SHP77 treated with DMSO at 0.1 percent for 48 hours (cell line): ENCODE results near the gene LYRM4.
"Not testable (repeated sequence)": the region's sequence is repeated elsewhere in the genome, so short reads cannot be mapped to it uniquely, and the experiment has no call there.

Source experiments
- DNase-seq: peaks from one replicate; lab custom pipeline; 2025; lab: John Stamatoyannopoulos, UW

Gene LYRM4

DNA sequence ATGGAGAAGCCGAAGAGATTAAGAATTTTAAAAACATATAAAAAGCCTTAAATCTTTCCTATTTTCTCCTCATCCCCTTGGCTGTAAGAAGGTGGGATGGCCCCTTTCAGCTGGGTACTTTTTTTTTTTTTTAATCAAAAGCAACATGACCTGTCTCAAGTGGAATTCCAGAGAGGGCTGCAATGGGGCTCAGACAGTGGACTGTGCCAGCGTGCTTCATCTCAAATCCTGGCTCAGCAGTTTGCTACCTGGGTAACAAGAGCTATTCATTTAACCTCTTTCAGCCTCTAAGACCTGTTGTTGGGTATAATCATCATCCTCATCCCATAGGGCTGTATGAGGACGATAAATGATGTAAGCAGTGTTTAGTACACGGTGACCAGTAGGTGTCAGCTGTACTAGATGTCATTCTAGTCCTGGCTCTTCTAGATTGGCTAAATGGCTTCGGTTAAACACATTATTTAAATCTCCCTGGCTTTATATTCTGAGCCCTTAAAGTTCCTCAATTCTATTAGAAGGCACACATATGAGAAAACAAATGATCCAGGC lies 182.6 kb downstream of the LYRM4 start:
- no peak for DNase-seq

DNA sequence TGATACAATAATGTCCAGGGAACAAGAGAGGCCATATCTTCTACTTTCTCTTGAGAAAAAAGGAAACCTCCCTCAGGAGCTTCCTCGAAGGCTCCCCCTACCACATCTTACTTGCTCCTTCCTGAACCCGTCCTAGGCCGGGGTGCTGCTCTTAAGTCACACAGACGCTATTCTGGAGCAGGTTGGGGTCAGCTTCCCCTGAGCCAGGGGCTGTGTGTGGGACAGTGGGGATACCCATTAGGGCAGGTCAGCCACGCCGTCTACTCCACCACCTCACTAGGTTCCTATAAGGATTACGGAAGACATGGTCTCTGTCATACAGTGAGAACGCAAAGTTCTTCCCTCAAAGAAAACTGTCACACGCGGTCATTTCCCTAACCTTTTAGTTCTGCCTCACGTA lies 183.8 kb downstream of the LYRM4 start:
- DNase-seq, result no peak

DNA sequence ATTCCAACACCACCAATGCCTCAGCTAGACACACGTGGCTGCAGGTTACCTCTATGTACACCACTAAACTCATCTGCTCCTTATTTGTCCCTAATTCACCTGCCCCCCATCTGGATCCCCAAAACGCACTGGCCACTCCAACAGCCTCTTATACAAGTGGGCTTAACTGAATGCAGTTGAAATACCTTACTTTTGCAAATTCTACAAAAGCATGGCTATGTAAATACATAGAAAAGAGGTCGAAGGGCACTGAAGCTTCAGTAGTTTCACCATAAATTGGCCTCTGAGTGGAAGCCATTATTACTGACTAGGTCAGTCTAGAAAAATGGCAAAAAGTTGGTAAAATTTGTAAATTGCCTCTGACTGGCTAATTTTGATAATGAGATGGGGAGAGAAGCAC lies 186.8 kb downstream of the LYRM4 start:
- no peak for DNase-seq

DNA sequence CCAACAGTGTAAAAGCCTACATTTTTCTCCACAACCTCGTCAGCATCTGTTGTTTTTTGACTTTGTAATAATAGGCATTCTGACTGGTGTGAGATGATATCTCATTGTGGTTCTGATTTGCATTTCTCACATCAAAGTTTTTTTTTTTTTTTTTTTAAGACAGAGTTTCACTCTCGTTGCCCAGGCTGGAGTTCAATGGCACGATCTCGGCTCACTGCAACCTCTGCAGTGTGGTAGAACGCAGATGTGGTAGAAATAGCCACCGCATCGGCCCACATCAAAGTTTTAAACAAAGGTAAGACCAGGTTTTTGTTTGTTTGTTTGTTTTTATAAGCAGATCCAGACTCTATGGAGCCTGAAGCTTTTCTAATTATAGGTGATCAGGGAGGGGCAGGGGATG lies 188.3 kb downstream of the LYRM4 start:
- no peak for DNase-seq

DNA sequence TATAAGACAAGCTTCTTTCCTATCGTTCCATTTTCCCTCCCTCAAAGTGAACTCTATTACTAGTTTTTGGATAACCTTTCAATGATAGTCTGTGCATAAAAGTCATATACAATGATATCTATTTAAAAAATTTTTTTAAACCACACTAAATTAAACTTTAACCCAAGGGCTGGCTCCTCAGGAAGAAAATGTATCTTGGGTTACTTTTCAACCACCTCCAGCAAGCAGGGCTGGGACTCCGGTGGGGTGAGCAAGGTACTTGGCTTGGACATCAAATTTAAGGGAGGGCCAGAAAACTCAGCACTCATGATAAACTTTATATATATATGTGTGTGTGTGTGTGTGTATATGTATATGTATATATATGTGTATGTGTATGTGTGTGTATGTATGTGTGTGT lies 189.5 kb downstream of the LYRM4 start:
- no peak for DNase-seq

DNA sequence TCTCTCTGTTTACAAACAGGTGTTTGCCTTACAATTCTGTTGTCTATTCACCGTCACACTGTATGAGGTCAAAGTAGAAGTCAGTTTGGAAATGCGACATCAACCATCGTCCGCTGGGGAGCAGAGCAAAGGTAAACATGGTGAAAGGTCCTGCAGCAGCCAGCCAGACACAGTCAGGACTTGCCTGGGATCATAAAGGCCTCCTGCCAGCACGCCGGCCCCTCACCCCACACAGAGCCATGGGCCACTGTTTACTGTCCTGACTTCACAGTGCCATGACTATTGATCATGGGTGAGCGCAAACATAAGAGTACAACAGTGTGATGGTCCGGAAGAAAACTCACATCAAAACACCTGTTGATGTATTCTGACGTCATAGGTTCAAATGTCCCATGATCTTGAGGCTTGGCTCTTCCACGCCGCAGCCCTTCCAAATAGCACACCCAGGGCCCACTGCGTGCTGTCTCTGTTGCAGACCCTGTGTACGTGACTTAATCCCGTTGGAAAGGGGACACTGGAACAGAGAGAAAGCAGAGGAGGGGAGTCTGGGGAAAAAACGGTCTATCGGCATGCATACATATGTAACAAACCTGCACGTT lies 192.5 kb downstream of the LYRM4 start:
- no peak for DNase-seq

DNA sequence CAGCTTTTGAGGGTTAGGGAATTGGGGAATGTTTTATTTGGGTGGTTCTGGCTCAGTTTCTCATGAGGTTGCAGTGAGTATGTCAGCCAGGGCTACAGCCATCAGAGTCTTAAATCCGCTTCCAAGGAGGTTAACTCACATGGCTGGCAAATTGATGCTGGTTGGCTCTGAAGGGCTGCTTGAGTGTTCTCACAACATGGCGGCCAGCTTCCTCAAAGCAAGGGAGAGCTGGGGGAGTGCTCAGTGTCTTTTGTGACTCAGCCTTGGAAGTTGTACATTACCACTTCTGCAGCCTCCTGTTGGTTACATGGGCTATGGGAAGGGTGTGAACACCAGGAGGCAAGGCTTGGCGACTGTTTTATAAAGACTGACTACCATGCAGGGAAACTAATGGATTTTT lies 193.4 kb downstream of the LYRM4 start:
- DNase-seq, result no peak

DNA sequence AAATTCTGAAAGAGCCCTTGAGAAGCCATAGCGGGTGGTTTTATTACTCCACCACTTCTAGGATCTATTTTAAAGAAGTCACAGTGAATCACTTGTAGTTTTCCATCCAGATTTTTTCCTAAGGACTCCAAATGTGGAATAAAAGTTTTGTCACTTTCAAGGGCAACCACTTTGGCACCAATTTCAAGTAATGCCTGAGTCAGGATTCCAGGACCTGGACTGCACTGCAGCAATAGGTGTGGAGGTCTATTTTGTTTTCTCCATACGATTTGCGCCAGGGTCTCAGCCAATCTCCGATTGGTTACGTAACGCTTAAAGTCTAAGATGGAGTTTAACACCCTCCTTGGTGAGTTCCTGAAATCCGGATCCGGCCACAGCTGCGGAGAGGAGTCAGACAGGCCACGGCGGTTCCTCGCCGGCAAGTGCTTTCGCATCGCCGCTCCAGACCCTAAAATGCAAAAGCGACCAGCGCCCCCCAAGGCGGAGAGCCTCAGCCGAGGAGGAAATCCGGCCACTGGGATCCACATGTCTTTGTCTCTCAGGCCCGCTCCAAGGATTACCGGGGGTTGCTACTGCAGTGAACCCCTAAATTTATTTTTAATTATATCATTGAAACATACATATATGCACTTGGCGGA lies 194.2 kb downstream of the LYRM4 start:
- no peak for DNase-seq

DNA sequence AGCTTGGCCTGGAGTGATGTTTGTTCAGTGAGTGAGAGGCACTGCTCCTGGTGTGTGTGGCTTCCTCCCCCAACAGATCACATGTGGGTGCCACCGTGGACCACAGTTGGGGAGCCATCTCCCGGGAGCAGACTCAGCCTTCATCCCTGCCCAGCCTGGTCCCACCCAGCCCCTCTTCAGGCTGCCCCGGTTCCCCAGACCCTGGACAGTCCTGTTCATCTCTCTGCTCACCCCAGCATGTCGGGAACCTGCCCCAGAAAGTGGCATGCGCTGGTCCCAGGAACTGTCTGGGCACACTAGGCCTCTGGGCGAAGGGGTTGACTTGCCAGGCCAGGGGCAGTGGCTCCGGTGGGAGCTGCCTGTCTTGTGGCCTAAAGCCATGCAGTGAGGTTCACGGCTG lies 197.1 kb downstream of the LYRM4 start:
- no peak for DNase-seq

DNA sequence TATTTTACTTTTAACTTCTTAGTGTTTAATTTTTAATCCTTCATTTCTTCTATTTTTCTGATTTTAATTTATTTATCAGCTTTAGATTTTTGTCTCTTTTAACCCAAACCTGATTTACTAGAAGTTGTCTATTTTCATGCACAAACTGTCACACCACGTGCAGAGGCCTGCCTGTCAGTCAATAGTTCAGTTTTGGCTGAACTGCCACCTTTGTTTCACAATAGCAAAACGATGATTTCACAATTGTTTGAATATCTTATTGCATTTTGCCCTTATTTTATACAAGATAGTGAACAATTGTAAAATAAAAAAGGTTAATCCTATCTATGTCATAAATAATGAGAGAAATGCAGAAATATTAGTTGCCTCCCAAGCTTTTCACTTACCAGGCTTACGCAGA lies 199.6 kb downstream of the LYRM4 start:
- DNase-seq, result no peak

DNA sequence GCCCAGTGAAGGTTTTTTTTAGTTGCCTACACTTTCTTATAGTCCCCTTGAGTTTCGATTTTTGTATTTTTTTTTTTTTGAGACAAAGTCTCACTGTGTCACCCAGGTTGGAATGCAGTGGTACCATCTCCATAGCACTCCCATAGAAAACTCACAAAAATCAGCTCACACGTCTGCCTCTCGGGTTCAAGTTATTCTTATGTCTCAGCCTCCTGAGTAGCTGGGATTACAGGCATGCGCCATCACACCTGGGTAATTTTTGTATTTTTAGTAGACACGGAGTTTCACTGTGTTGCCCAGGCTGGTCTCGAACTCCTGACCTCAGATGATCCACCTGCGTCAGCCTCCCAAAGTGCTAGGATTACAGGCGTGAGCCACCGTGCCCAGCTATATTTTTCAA lies 200.3 kb downstream of the LYRM4 start:
- not testable (repeated sequence) for DNase-seq

DNA sequence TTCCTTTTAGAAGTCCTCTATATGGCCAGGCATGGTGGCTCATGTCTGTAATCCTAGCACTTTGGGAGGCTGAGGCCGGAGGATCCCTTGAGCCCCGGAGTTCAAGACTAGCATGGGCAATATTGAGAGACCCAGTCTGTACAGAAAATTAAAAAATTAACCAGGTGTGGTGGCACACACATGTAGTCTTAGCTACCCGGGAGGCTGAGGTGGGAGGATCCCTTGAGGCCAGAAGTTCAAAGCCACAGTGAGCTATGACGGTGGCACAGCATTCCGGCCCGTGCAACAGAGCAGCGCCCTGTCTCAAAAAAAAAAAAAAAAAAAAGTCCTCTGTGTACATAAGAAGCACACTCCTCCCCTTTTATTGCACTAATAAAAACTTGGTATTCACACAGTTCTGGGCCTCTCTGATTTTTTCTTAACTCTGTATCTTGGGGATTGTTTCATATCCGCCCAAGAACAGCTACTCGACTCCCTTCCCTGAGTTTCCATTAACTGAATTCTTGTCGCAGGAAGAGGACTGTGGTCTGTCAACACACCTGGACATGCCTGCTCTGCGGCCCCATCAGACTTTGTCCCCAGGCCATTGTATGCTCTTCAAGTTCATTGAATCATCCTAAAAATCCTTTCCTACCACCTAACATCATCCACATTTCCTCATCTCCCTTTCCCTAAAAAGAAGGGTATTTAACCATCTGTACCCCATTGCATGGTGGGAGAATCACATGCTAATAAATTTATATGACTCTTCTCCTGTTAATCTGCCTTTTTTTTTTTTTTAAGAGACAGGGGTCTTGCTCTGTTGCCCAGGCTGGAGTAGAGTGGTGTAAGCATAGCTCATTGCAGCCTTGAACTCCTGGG lies 201.5 kb downstream of the LYRM4 start:
- DNase-seq, result no peak
